Hepatocyte (in vitro differentiated cells): Measurements from ENCODE around the gene BIN1. TPM values are rescaled to one million over a fixed set of nuclear protein-coding genes. Genes with fewer than 3 reads are reported as not detected.

ENCODE experiments used
- DNase-seq: peaks from one replicate; pipeline ENCODE4 v3.0.0-alpha.2; 2016; ENCODE audit warnings: low spot score
- H2AFZ ChIP-seq: fragments of 200-600 bp; sonication (generic); 2 replicates; pipeline ENCODE4 v1.6.0; 2016; ENCODE audit warnings: antibody characterized with exemption, mild to moderate bottlenecking
- H3K27ac ChIP-seq: fragments of 200-600 bp; sonication (generic); 2 replicates; pipeline ENCODE4 v1.5.1; 2016; ENCODE audit warnings: mild to moderate bottlenecking
- H3K27me3 ChIP-seq: fragments of 200-600 bp; sonication (generic); 2 replicates; pipeline ENCODE4 v1.6.1; 2016
- H3K36me3 ChIP-seq: fragments of 200-600 bp; sonication (generic); replicated peaks from 2 replicates; pipeline ENCODE4 v1.5.1; 2016; ENCODE audit warnings: low read depth; ENCODE audit not compliant: insufficient read depth
- H3K4me1 ChIP-seq: fragments of 200-600 bp; sonication (generic); 2 replicates; pipeline ENCODE4 v1.5.1; 2016; ENCODE audit warnings: mild to moderate bottlenecking, moderate library complexity; ENCODE audit not compliant: insufficient read depth
- H3K4me2 ChIP-seq: fragments of 200-600 bp; sonication (generic); 2 replicates; pipeline ENCODE4 v1.6.0; 2016
- H3K4me3 ChIP-seq: fragments of 200-600 bp; sonication (generic); 2 replicates; pipeline ENCODE4 v1.5.1; 2016; ENCODE audit warnings: mild to moderate bottlenecking
- H3K79me2 ChIP-seq: fragments of 200-600 bp; sonication (generic); 2 replicates; pipeline ENCODE4 v1.6.0; 2017; ENCODE audit warnings: mild to moderate bottlenecking
- H3K9me2 ChIP-seq: fragments of 200-600 bp; sonication (generic); replicated peaks from 2 replicates; pipeline ENCODE4 v1.6.0; 2017; ENCODE audit warnings: mild to moderate bottlenecking; ENCODE audit not compliant: insufficient read depth
- H3K9me3 ChIP-seq: fragments of 200-600 bp; sonication (generic); 2 replicates; pipeline ENCODE4 v1.5.1; 2016; ENCODE audit warnings: low read depth, mild to moderate bottlenecking
- H4K20me1 ChIP-seq: fragments of 200-600 bp; sonication (generic); 2 replicates; pipeline ENCODE4 v1.6.0; 2016; ENCODE audit warnings: mild to moderate bottlenecking; ENCODE audit not compliant: insufficient read depth, poor library complexity, severe bottlenecking
- CTCF ChIP-seq: fragments of 200-600 bp; sonication (generic); IDR thresholded peaks from 2 replicates; pipeline ENCODE4 v1.5.1; 2016; ENCODE audit warnings: antibody characterized with exemption, mild to moderate bottlenecking; ENCODE audit not compliant: poor library complexity
- EZH2 ChIP-seq: fragments of 200-600 bp; sonication (generic); IDR thresholded peaks from 2 replicates; pipeline ENCODE4 v1.6.1; 2016; ENCODE audit warnings: antibody characterized with exemption, mild to moderate bottlenecking, borderline replicate concordance
- EZH2phosphoT487 ChIP-seq: fragments of 200-600 bp; sonication (generic); IDR thresholded peaks from one replicate; pipeline ENCODE4 v1.6.1; 2018; ENCODE audit warnings: antibody characterized with exemption, mild to moderate bottlenecking, low read depth, moderate library complexity; ENCODE audit not compliant: unreplicated experiment, severe bottlenecking
- WGBS: methylation state at CpG from one replicate; pipeline ENCODE4 v1.1.6; 2016; ENCODE audit warnings: low lambda C conversion rate; ENCODE audit errors: missing lambda C conversion rate; 5-methylcytosine and 5-hydroxymethylcytosine counted together
- polyA plus RNA-seq: library from polyadenylated mRNA; unstranded; fragments of >200 nt; fragmentation: Nextera tagmentation; extraction: Ambion mirVana; gene quantifications from 2 replicates; pipeline ENCODE4 v1.2.1, GENCODE V29; 2016
- total RNA-seq: library from RNA; depleted of rRNA; stranded (reverse); fragments of >200 nt; gene quantifications from 2 replicates; pipeline ENCODE4 v1.2.3, GENCODE V29; 2014

Gene BIN1
- total and polyA plus RNA-seq, 2 experiments from 2014 or later = 109 to 113 TPM

- no peak overlapping the region for H3K27ac ChIP-seq
- 96% methylated on average over 8 of the region's 8 CpGs for WGBS
Observed at GRCh38 chr2:127047054-127047453, 59.9 kb downstream of the BIN1 start.

GRCh38 chr2:127046579-127046978, 60.4 kb downstream of the BIN1 start:
- DNase-seq = no peak
- H3K79me2 ChIP-seq = no peaks in the 10 kb centered on the region
- no peak overlapping the region for H3K27ac ChIP-seq
- H3K9me3 ChIP-seq = no peaks in the 10 kb centered on the region
- peaks cover 4% of the 10 kb centered on the region for H3K4me1 ChIP-seq
- 84% methylated on average over 3 of the region's 3 CpGs for WGBS
- no peak overlapping the region for H2AFZ ChIP-seq
- TF ChIP-seq EZH2 = no peak
- H3K4me2 ChIP-seq = no peak overlapping the region
- H3K9me2 ChIP-seq = no peaks in the 10 kb centered on the region
- no peaks in the 10 kb centered on the region for H4K20me1 ChIP-seq
- no peak overlapping the region for H3K4me3 ChIP-seq
- no peaks in the 10 kb centered on the region for H3K36me3 ChIP-seq
- H3K27me3 ChIP-seq = no peaks in the 10 kb centered on the region

More at GRCh38 chr2:127047054-127047453, 59.9 kb downstream of the BIN1 start:
- Histone ChIP-seq H3K79me2 (no peaks in the 10 kb centered on the region), H2AFZ (no peak overlapping the region), H3K9me2 (no peaks in the 10 kb centered on the region), H3K27me3 (no peaks in the 10 kb centered on the region), H4K20me1 (no peaks in the 10 kb centered on the region), H3K4me3 (no peak overlapping the region), H3K9me3 (no peaks in the 10 kb centered on the region), H3K36me3 (no peaks in the 10 kb centered on the region), H3K4me2 (no peak overlapping the region), H3K4me1 (peaks cover 4% of the 10 kb centered on the region)
- no peak for DNase-seq
- TF ChIP-seq EZH2phosphoT487 (no peak), EZH2 (no peak), CTCF (no peak)

GRCh38 chr2:127045792-127046501, 61.0 kb downstream of the BIN1 start:
- Histone ChIP-seq H3K4me2 (no peak overlapping the region), H4K20me1 (no peaks in the 10 kb centered on the region), H3K4me1 (peaks cover 4% of the 10 kb centered on the region), H3K9me3 (no peaks in the 10 kb centered on the region), H3K27me3 (no peaks in the 10 kb centered on the region), H2AFZ (no peak overlapping the region), H3K27ac (no peak overlapping the region), H3K9me2 (no peaks in the 10 kb centered on the region), H3K36me3 (no peaks in the 10 kb centered on the region), H3K4me3 (no peak overlapping the region), H3K79me2 (no peaks in the 10 kb centered on the region)
- TF ChIP-seq EZH2phosphoT487 (no peak), EZH2 (no peak), CTCF (no peak)
- peak; percentile 4 for DNase-seq
- WGBS = 84% methylated on average over 20 of the region's 20 CpGs

GRCh38 chr2:127044977-127045661, 61.8 kb downstream of the BIN1 start:
- Histone ChIP-seq H3K4me1 (peaks cover 4% of the 10 kb centered on the region), H3K79me2 (no peaks in the 10 kb centered on the region), H4K20me1 (no peaks in the 10 kb centered on the region), H3K9me3 (no peaks in the 10 kb centered on the region), H3K36me3 (no peaks in the 10 kb centered on the region), H3K4me3 (no peak overlapping the region), H2AFZ (no peak overlapping the region), H3K27me3 (no peaks in the 10 kb centered on the region), H3K9me2 (no peaks in the 10 kb centered on the region), H3K4me2 (no peak overlapping the region), H3K27ac (no peak overlapping the region)
- WGBS = 91% methylated on average over 19 of the region's 20 CpGs
- DNase-seq = no peak
- TF ChIP-seq EZH2 = no peak
- TF ChIP-seq EZH2phosphoT487 = no peak
- TF ChIP-seq CTCF = no peak
